ENCODE data around the gene CST7. TPM values are rescaled to one million over a fixed set of nuclear protein-coding genes. Genes with fewer than 3 reads are reported as not detected.

Gene CST7
- total and polyA plus RNA-seq, 2 donors (not counting 3 experiments of a cell fraction or from before 2014, with no cell fraction given) = not detected

DNA sequence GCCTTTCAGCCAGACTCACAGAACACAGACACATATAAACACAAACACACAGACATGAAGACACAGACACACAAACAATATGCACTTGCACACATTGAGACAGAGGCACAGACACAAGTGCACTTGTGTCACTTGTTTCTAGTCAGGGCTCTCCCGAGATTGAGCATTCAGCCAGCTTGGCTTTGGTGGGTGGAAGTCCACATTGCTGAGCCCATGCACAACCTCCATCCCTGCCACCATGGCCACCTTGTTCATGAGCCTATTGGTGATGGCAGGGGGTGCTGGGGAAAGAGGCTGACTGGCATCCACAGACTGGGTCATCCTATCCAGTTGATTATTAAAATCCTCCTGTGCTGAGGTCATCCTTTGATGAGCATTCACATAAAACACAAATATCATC, 11.5 kb upstream of the CST7 start:
- ChIA-PET POLR2A (no interaction called here), CTCF (no interaction called here)
- Histone ChIP-seq H2AFZ (ENCODE audit: low read depth, low read length) (no peak overlapping the region), H3K27me3 (ENCODE audit: control insufficient read depth in 2 of 2, insufficient read depth in 2 of 2, low read length in 2 of 2) (no peaks in the 10 kb centered on the region), H3K4me1 (ENCODE audit: control insufficient read depth, extremely low read depth, insufficient read depth, low read length) (no peaks in the 10 kb centered on the region), H3K9me1 (replicated peaks; ENCODE audit: control insufficient read depth, extremely low read depth, insufficient read depth, low read length) (no peaks in the 10 kb centered on the region), H4K20me1 (replicated peaks; ENCODE audit: control insufficient read depth, extremely low read depth, insufficient read depth, low read length) (no peaks in the 10 kb centered on the region), H3K27ac (ENCODE audit: insufficient read depth, low read depth, low read length) (no peak overlapping the region), H3K9ac (replicated peaks; ENCODE audit: extremely low read depth, insufficient read depth, low read length) (no peak overlapping the region), H3K36me3 (ENCODE audit: control insufficient read depth in 2 of 2, extremely low read depth in 1 of 2, insufficient read depth in 2 of 2, low read length in 2 of 2) (no peaks in the 10 kb centered on the region), H3K9me3 (replicated peaks; ENCODE audit: control insufficient read depth, insufficient read depth, low read length) (no peaks in the 10 kb centered on the region), H3K4me2 (ENCODE audit: insufficient read depth, low read length) (no peak overlapping the region), H3K4me3 (replicated peaks in 1 of 3; ENCODE audit: insufficient read depth in 1 of 3, low read depth in 1 of 3, low read length in 3 of 3) (no peak overlapping the region), H3K79me2 (ENCODE audit: control insufficient read depth, insufficient read depth, low read length) (no peaks in the 10 kb centered on the region)
- no TSS peak for BruUV-seq (replicated peaks)
- intact Hi-C loops (cut with micrococcal nuclease) = no loop called here
- FAIRE-seq (no peak), DNase-seq (ENCODE audit: low read depth, low spot score) (no peak)
- dilution Hi-C loops (cut with MboI; ENCODE audit: extremely low pct_ligation_motif_present, low sequenced_read_pairs) = no loop called here
- TF ChIP-seq POLR2A (IDR thresholded peaks at IDR 0.05; ENCODE audit: low read depth, low read length) (no peak), POLR2AphosphoS5 (IDR thresholded peaks at IDR 0.05; ENCODE audit: insufficient read depth, low read depth, low read length) (no peak), MYC (IDR thresholded peaks at IDR 0.05; ENCODE audit: low read depth, low read length) (no peak), EZH2 (IDR thresholded peaks at IDR 0.05; ENCODE audit: borderline replicate concordance, low read depth, low read length, severe bottlenecking) (no peak), JUN (IDR thresholded peaks at IDR 0.05; ENCODE audit: borderline replicate concordance, insufficient read depth, insufficient read length, low read depth) (no peak), MAX (IDR thresholded peaks at IDR 0.05; ENCODE audit: insufficient read depth, insufficient read length) (no peak), FOS (IDR thresholded peaks at IDR 0.05; ENCODE audit: borderline replicate concordance, insufficient read depth, low read length) (no peak), GATA2 (IDR thresholded peaks at IDR 0.05; ENCODE audit: insufficient read depth, insufficient read length, low read depth, low read length) (no peak), CTCF (IDR thresholded peaks at IDR 0.05; ENCODE audit: extremely low read depth in 1 of 2, insufficient read depth in 1 of 2, low read depth in 1 of 2, low read length in 2 of 2) (no peak)

Data from endothelial cell of umbilical vein (primary cell).